ENCODE measurements around the gene SOCS3.

Gene SOCS3

GRCh38 chr17:78368854-78369495 lies 9.1 kb upstream of the SOCS3 start:
- no peak for DNase-seq (ENCODE audit: low read depth in 4 of 4, low spot score in 1 of 4)

GRCh38 chr17:78368348-78368747 lies 8.5 kb upstream of the SOCS3 start:
- no peak for DNase-seq (ENCODE audit: low read depth in 4 of 4, low spot score in 1 of 4)

GRCh38 chr17:78367193-78367592 lies 7.3 kb upstream of the SOCS3 start:
- no peak for DNase-seq (ENCODE audit: low read depth in 4 of 4, low spot score in 1 of 4)

GRCh38 chr17:78366109-78366848 lies 6.4 kb upstream of the SOCS3 start:
- DNase-seq (ENCODE audit: low read depth in 4 of 4, low spot score in 1 of 4), result no peak

GRCh38 chr17:78365561-78366108 lies 5.8 kb upstream of the SOCS3 start:
- DNase-seq (ENCODE audit: low read depth in 4 of 4, low spot score in 1 of 4), result no peak

GRCh38 chr17:78364436-78365281 lies 4.8 kb upstream of the SOCS3 start:
- no peak for DNase-seq (ENCODE audit: low read depth in 4 of 4, low spot score in 1 of 4)

- no peak for DNase-seq (ENCODE audit: low read depth in 4 of 4, low spot score in 1 of 4)
Observed at GRCh38 chr17:78362671-78363070, 2.8 kb upstream of the SOCS3 start.

GRCh38 chr17:78362232-78362631 lies 2.4 kb upstream of the SOCS3 start:
- no peak for DNase-seq (ENCODE audit: low read depth in 4 of 4, low spot score in 1 of 4)

GRCh38 chr17:78361225-78361701 lies 1.4 kb upstream of the SOCS3 start:
- DNase-seq (ENCODE audit: low read depth in 4 of 4, low spot score in 1 of 4), result no peak

GRCh38 chr17:78360371-78361224 lies 721 bp upstream of the SOCS3 start:
- DNase-seq (ENCODE audit: low read depth in 4 of 4, low spot score in 1 of 4), result peak; percentile 92 to 93 (median 93)

GRCh38 chr17:78359321-78359996 lies 418 bp downstream of the SOCS3 start:
- DNase-seq (ENCODE audit: low read depth in 4 of 4, low spot score in 1 of 4), result no peak

GRCh38 chr17:78358538-78359320 lies 1.1 kb downstream of the SOCS3 start:
- DNase-seq (ENCODE audit: low read depth in 4 of 4, low spot score in 1 of 4), result no peak

GRCh38 chr17:78357672-78358537 lies 2.0 kb downstream of the SOCS3 start:
- no peak for DNase-seq (ENCODE audit: low read depth in 4 of 4, low spot score in 1 of 4)

- no peak for DNase-seq (ENCODE audit: low read depth in 4 of 4, low spot score in 1 of 4)
Observed at GRCh38 chr17:78357177-78357586, 2.7 kb downstream of the SOCS3 start.

GRCh38 chr17:78356101-78356713 lies 3.7 kb downstream of the SOCS3 start:
- DNase-seq (ENCODE audit: low read depth in 4 of 4, low spot score in 1 of 4), result peak; percentile 70 to 88 (median 79)

- DNase-seq (ENCODE audit: low read depth in 4 of 4, low spot score in 1 of 4), result no peak
Observed at GRCh38 chr17:78355701-78356100, 4.2 kb downstream of the SOCS3 start.

- DNase-seq (ENCODE audit: low read depth in 4 of 4, low spot score in 1 of 4), result no peak
Observed at GRCh38 chr17:78355045-78355641, 4.7 kb downstream of the SOCS3 start.
